ENCODE measurements around the gene RNF149.

DNA sequence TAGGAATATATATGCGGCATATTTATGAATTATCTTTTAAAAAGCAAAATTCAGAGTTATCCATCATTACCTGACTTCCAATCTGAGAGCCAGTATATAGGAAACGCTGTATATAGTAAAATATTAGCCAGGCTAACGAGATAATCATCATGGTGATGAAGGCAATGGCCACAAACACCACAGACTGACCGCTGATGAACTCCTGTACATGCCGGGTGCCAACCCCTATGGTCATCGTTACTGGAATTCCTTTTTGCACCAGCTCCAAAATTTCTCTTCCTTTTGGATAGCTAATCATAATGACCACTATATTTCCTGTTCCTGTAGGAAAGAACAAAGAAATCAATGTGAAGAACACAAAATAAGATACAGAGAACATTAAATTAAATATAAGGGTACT is 13.6 kb downstream of the RNF149 start:
- TF ChIP-seq EZH2 (IDR thresholded peaks at IDR 0.05) (no peak), POLR2AphosphoS5 (IDR thresholded peaks at IDR 0.05; ENCODE audit: borderline replicate concordance, low read depth, low read length) (no peak), FOXP2 (optimal IDR thresholded peaks at IDR 0.05; ENCODE audit: control extremely low read depth, extremely low read length, insufficient read depth) (no peak)

All from SK-N-MC (cell line).